ENCODE measurements around the gene ZNF709.
"Not testable (repeated sequence)": the region's sequence is repeated elsewhere in the genome, so short reads cannot be mapped to it uniquely, and the experiment has no call there.

The ZNF709 gene

GRCh38 chr19:12486265-12486783, 1.7 kb upstream of the ZNF709 start:
- H3K9me3 ChIP-seq (ENCODE audit: control insufficient read depth in 1 of 2, low read length in 2 of 2); H3K4me3 ChIP-seq (ENCODE audit: low read depth in 1 of 2, low read length in 2 of 2); H3K27me3 ChIP-seq (ENCODE audit: control insufficient read depth in 1 of 2, insufficient read depth in 2 of 2, low read length in 2 of 2); H3K36me3 ChIP-seq (ENCODE audit: control insufficient read depth in 1 of 2, insufficient read depth in 2 of 2, low read length in 2 of 2); H3K27ac ChIP-seq (ENCODE audit: low read depth, low read length); H3K4me1 ChIP-seq (ENCODE audit: control insufficient read depth in 1 of 2, insufficient read depth in 2 of 2, low read length in 2 of 2); H3K9ac ChIP-seq (ENCODE audit: low read depth in 1 of 2, low read length in 2 of 2): not testable (repeated sequence)

GRCh38 chr19:12485571-12485970, 955 bp upstream of the ZNF709 start:
- H3K9ac ChIP-seq (ENCODE audit: low read depth in 1 of 2, low read length in 2 of 2), result no peak overlapping the region
- H3K9me3 ChIP-seq (ENCODE audit: control insufficient read depth in 1 of 2, low read length in 2 of 2), result no peaks in the 10 kb centered on the region
- no peak overlapping the region for H3K27ac ChIP-seq (ENCODE audit: low read depth, low read length)
- H3K4me3 ChIP-seq (ENCODE audit: low read depth in 1 of 2, low read length in 2 of 2), result peak overlapping the region in 1 of 2 donors; percentile 90
- H3K36me3 ChIP-seq (ENCODE audit: control insufficient read depth in 1 of 2, insufficient read depth in 2 of 2, low read length in 2 of 2), result no peaks in the 10 kb centered on the region
- H3K27me3 ChIP-seq (ENCODE audit: control insufficient read depth in 1 of 2, insufficient read depth in 2 of 2, low read length in 2 of 2), result no peaks in the 10 kb centered on the region
- peaks cover 3 to 5% of the 10 kb centered on the region in 2 donors for H3K4me1 ChIP-seq (ENCODE audit: control insufficient read depth in 1 of 2, insufficient read depth in 2 of 2, low read length in 2 of 2)

GRCh38 chr19:12485052-12485416, 418 bp upstream of the ZNF709 start:
- Histone ChIP-seq H3K4me1 (ENCODE audit: control insufficient read depth in 1 of 2, insufficient read depth in 2 of 2, low read length in 2 of 2) (peaks cover 3 to 5% of the 10 kb centered on the region in 2 donors), H3K9me3 (ENCODE audit: control insufficient read depth in 1 of 2, low read length in 2 of 2) (no peaks in the 10 kb centered on the region)

GRCh38 chr19:12484011-12484370, 625 bp downstream of the ZNF709 start:
- Histone ChIP-seq H3K36me3 (ENCODE audit: control insufficient read depth in 1 of 2, insufficient read depth in 2 of 2, low read length in 2 of 2) (no peaks in the 10 kb centered on the region), H3K4me1 (ENCODE audit: control insufficient read depth in 1 of 2, insufficient read depth in 2 of 2, low read length in 2 of 2) (peaks cover 3 to 5% of the 10 kb centered on the region in 2 donors), H3K27me3 (ENCODE audit: control insufficient read depth in 1 of 2, insufficient read depth in 2 of 2, low read length in 2 of 2) (no peaks in the 10 kb centered on the region), H3K9ac (ENCODE audit: low read depth in 1 of 2, low read length in 2 of 2) (peak overlapping the region; percentile 75 to 87), H3K27ac (ENCODE audit: low read depth, low read length) (no peak overlapping the region), H3K4me3 (ENCODE audit: low read depth in 1 of 2, low read length in 2 of 2) (peak overlapping the region; percentile 90 to 95), H3K9me3 (ENCODE audit: control insufficient read depth in 1 of 2, low read length in 2 of 2) (no peaks in the 10 kb centered on the region)

More at GRCh38 chr19:12485052-12485416, 418 bp upstream of the ZNF709 start:
- no peaks in the 10 kb centered on the region for H3K27me3 ChIP-seq (ENCODE audit: control insufficient read depth in 1 of 2, insufficient read depth in 2 of 2, low read length in 2 of 2)
- no peaks in the 10 kb centered on the region for H3K36me3 ChIP-seq (ENCODE audit: control insufficient read depth in 1 of 2, insufficient read depth in 2 of 2, low read length in 2 of 2)
- H3K27ac ChIP-seq (ENCODE audit: low read depth, low read length), result peak overlapping the region; percentile 55
- H3K9ac ChIP-seq (ENCODE audit: low read depth in 1 of 2, low read length in 2 of 2), result peak overlapping the region; percentile 75 to 87
- peak overlapping the region; percentile 90 to 95 for H3K4me3 ChIP-seq (ENCODE audit: low read depth in 1 of 2, low read length in 2 of 2)

- Histone ChIP-seq H3K9ac (ENCODE audit: low read depth in 1 of 2, low read length in 2 of 2) (no peak overlapping the region), H3K4me1 (ENCODE audit: control insufficient read depth in 1 of 2, insufficient read depth in 2 of 2, low read length in 2 of 2) (peaks cover 8 to 12% of the 10 kb centered on the region in 2 donors), H3K36me3 (ENCODE audit: control insufficient read depth in 1 of 2, insufficient read depth in 2 of 2, low read length in 2 of 2) (no peaks in the 10 kb centered on the region), H3K9me3 (ENCODE audit: control insufficient read depth in 1 of 2, low read length in 2 of 2) (no peaks in the 10 kb centered on the region), H3K27me3 (ENCODE audit: control insufficient read depth in 1 of 2, insufficient read depth in 2 of 2, low read length in 2 of 2) (no peaks in the 10 kb centered on the region), H3K27ac (ENCODE audit: low read depth, low read length) (no peak overlapping the region), H3K4me3 (ENCODE audit: low read depth in 1 of 2, low read length in 2 of 2) (peak overlapping the region in 1 of 2 donors; percentile 3)
Observed at GRCh38 chr19:12482509-12482886, 2.1 kb downstream of the ZNF709 start.

GRCh38 chr19:12481781-12482508, 2.7 kb downstream of the ZNF709 start:
- no peak overlapping the region for H3K27ac ChIP-seq (ENCODE audit: low read depth, low read length)
- H3K9ac ChIP-seq (ENCODE audit: low read depth in 1 of 2, low read length in 2 of 2), result no peak overlapping the region
- no peaks in the 10 kb centered on the region for H3K27me3 ChIP-seq (ENCODE audit: control insufficient read depth in 1 of 2, insufficient read depth in 2 of 2, low read length in 2 of 2)
- H3K9me3 ChIP-seq (ENCODE audit: control insufficient read depth in 1 of 2, low read length in 2 of 2), result no peaks in the 10 kb centered on the region
- no peaks in the 10 kb centered on the region for H3K36me3 ChIP-seq (ENCODE audit: control insufficient read depth in 1 of 2, insufficient read depth in 2 of 2, low read length in 2 of 2)
- peaks cover 8 to 12% of the 10 kb centered on the region in 2 donors for H3K4me1 ChIP-seq (ENCODE audit: control insufficient read depth in 1 of 2, insufficient read depth in 2 of 2, low read length in 2 of 2)
- H3K4me3 ChIP-seq (ENCODE audit: low read depth in 1 of 2, low read length in 2 of 2), result peak overlapping the region in 1 of 2 donors; percentile 3

- Histone ChIP-seq H3K27me3 (ENCODE audit: control insufficient read depth in 1 of 2, insufficient read depth in 2 of 2, low read length in 2 of 2) (no peaks in the 10 kb centered on the region), H3K9me3 (ENCODE audit: control insufficient read depth in 1 of 2, low read length in 2 of 2) (peaks cover 0 to 3% of the 10 kb centered on the region in 2 donors), H3K4me1 (ENCODE audit: control insufficient read depth in 1 of 2, insufficient read depth in 2 of 2, low read length in 2 of 2) (peaks cover 5 to 12% of the 10 kb centered on the region in 2 donors), H3K27ac (ENCODE audit: low read depth, low read length) (no peak overlapping the region), H3K36me3 (ENCODE audit: control insufficient read depth in 1 of 2, insufficient read depth in 2 of 2, low read length in 2 of 2) (no peaks in the 10 kb centered on the region), H3K9ac (ENCODE audit: low read depth in 1 of 2, low read length in 2 of 2) (no peak overlapping the region), H3K4me3 (ENCODE audit: low read depth in 1 of 2, low read length in 2 of 2) (no peak overlapping the region)
Observed at GRCh38 chr19:12478234-12478941, 6.2 kb downstream of the ZNF709 start.

- H3K4me3 ChIP-seq (ENCODE audit: low read depth in 1 of 2, low read length in 2 of 2); H3K27ac ChIP-seq (ENCODE audit: low read depth, low read length); H3K9ac ChIP-seq (ENCODE audit: low read depth in 1 of 2, low read length in 2 of 2); H3K4me1 ChIP-seq (ENCODE audit: control insufficient read depth in 1 of 2, insufficient read depth in 2 of 2, low read length in 2 of 2); H3K27me3 ChIP-seq (ENCODE audit: control insufficient read depth in 1 of 2, insufficient read depth in 2 of 2, low read length in 2 of 2): not testable (repeated sequence)
- Histone ChIP-seq H3K36me3 (ENCODE audit: control insufficient read depth in 1 of 2, insufficient read depth in 2 of 2, low read length in 2 of 2) (peaks cover 7 to 18% of the 10 kb centered on the region in 2 donors), H3K9me3 (ENCODE audit: control insufficient read depth in 1 of 2, low read length in 2 of 2) (peaks cover 38 to 51% of the 10 kb centered on the region in 2 donors)
Observed at GRCh38 chr19:12467651-12468050, 17.0 kb downstream of the ZNF709 start.

- Histone ChIP-seq H3K4me3 (ENCODE audit: low read depth in 1 of 2, low read length in 2 of 2) (peak overlapping the region in 1 of 2 donors; percentile 7), H3K9me3 (ENCODE audit: control insufficient read depth in 1 of 2, low read length in 2 of 2) (peaks cover 42 to 59% of the 10 kb centered on the region in 2 donors), H3K27ac (ENCODE audit: low read depth, low read length) (no peak overlapping the region), H3K27me3 (ENCODE audit: control insufficient read depth in 1 of 2, insufficient read depth in 2 of 2, low read length in 2 of 2) (no peaks in the 10 kb centered on the region), H3K36me3 (ENCODE audit: control insufficient read depth in 1 of 2, insufficient read depth in 2 of 2, low read length in 2 of 2) (peaks cover 7 to 18% of the 10 kb centered on the region in 2 donors), H3K9ac (ENCODE audit: low read depth in 1 of 2, low read length in 2 of 2) (no peak overlapping the region), H3K4me1 (ENCODE audit: control insufficient read depth in 1 of 2, insufficient read depth in 2 of 2, low read length in 2 of 2) (no peaks in the 10 kb centered on the region)
Observed at GRCh38 chr19:12465211-12465610, 19.4 kb downstream of the ZNF709 start.

- Histone ChIP-seq H3K4me3 (ENCODE audit: low read depth in 1 of 2, low read length in 2 of 2) (peak overlapping the region in 1 of 2 donors; percentile 7), H3K9me3 (ENCODE audit: control insufficient read depth in 1 of 2, low read length in 2 of 2) (peaks cover 40 to 57% of the 10 kb centered on the region in 2 donors)
Observed at GRCh38 chr19:12464769-12465168, 19.8 kb downstream of the ZNF709 start.

More at GRCh38 chr19:12464769-12465168, 19.8 kb downstream of the ZNF709 start:
- H3K27me3 ChIP-seq (ENCODE audit: control insufficient read depth in 1 of 2, insufficient read depth in 2 of 2, low read length in 2 of 2), result no peaks in the 10 kb centered on the region
- H3K36me3 ChIP-seq (ENCODE audit: control insufficient read depth in 1 of 2, insufficient read depth in 2 of 2, low read length in 2 of 2), result peaks cover 7 to 18% of the 10 kb centered on the region in 2 donors
- no peak overlapping the region for H3K9ac ChIP-seq (ENCODE audit: low read depth in 1 of 2, low read length in 2 of 2)
- H3K27ac ChIP-seq (ENCODE audit: low read depth, low read length), result no peak overlapping the region
- no peaks in the 10 kb centered on the region for H3K4me1 ChIP-seq (ENCODE audit: control insufficient read depth in 1 of 2, insufficient read depth in 2 of 2, low read length in 2 of 2)
